ENCODE results near the gene FOXL3.
"Not testable (repeated sequence)": the region's sequence is repeated elsewhere in the genome, so short reads cannot be mapped to it uniquely, and the experiment has no call there.

The FOXL3 gene

DNA sequence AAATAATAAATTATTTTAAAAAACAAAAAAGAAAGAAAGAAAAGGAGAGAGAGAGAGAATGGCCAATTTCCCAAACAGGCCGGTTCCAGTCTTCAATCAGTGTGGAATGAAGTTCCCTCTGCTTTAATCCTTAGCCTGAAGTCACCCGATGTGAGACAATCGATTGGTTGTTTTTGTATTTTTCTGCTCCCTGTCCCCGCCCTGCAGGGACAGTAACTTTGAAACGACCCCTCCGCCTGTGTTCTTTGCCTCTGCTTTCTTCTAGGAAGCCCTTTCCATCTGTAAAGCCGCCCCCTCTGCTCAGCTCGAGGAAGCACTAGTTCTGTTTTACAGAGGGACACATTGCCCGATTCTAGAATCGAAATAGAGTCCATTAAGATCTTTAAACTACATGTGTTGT is 33.4 kb downstream of the FOXL3 start:
- DNase-seq (ENCODE audit: low read depth), result no peak

DNA sequence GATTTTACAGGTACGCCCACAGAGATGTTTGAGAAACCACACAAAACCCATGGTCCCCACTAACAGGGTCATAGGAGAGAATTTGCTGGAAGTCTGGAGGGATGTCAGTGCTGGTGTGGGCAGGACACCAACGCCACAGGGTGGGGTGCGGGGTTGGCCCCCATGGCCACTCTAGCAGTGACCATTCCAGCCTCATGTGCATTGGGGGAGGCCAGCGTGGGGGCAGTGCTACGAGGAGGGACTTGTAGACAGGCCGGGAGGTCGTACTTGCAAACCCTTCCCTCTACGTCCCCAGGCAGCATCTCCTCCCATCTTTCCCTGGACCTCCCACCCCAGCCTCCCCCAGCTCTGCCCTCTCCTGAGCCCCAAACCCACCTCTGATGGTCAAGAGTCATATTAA is 34.0 kb downstream of the FOXL3 start:
- DNase-seq (ENCODE audit: low read depth), result no peak

- DNase-seq (ENCODE audit: low read depth), result no peak
These were observed 35.3 kb downstream of the FOXL3 start for GRCh38 chr7:325051-325798.

DNA sequence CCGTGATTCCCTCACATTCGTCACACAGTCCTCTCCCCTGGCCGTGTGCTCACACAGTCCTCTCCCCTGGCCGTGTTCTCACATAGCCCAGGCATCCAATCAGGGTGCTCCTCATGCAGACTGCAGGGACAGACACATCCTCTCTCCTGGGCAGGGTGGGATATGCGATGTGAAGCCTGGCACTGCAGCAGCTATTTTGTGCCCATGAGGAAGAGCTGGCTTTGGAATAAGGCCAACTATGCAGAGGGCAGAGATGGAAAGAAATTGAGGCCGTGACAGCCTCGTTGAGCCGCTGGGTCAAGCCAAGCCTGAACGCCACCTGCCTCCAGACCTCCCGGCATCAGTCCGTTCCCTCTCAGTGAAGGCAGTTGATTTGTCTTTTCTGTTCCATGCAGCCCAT is 35.8 kb downstream of the FOXL3 start:
- DNase-seq (ENCODE audit: low read depth), result no peak

DNA sequence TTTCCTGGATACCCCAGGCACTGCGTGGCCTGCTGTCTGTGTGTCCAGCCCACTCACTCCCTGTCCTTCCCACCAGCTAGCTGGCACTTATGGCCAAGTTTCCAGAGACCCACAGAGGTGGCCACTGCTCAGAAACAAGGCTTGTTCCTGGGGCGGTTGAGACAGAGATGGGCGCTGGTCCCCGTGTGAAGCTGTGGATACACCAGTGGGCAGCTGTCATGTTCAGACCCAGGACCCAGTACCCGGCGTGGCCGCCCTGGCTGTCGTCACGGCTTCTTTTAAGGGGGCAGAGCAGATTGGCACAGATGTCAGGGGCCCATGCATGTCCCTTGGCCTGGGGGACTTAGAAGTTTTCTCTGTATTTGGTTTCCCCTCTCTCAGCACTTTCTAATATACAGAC is 36.3 kb downstream of the FOXL3 start:
- DNase-seq (ENCODE audit: low read depth), result no peak

- no peak for DNase-seq (ENCODE audit: low read depth)
These were observed 36.9 kb downstream of the FOXL3 start for GRCh38 chr7:326809-327232.

DNA sequence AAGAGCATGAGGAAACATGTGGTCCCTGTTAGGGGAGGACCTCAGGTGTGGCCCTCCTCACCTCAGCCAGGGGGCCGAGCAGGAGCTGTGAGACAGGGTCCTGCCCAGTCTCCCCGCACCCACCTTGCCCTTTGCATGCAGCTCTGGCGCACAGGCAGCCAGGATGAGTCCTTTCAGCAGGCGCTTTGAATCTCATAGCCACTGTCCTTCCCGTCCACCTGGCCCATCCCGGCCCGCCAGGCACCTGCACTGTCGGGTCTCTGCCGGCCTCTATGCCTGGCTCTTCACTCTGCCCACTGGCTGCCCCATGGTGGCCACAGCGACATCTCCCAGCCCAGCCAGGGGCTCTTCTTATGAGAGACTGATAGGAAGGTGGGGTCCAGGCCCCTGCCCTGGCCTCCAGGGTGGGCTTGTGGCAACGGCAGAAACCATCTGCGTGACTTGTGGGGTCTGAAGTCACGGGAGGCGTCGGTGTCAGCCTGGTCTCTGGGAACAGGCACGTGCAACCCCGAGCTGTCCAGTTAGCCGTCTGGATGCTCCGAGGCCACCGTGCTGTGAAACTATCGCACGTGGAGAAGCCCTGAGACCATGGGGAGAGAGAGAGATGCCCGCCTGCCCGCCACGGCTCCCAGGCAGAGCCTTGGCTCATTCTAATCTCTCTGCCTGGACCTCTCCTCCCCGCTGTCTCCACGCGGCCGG is 37.4 kb downstream of the FOXL3 start:
- DNase-seq (ENCODE audit: low read depth), result no peak

- DNase-seq (ENCODE audit: low read depth), result no peak
These were observed 38.2 kb downstream of the FOXL3 start for GRCh38 chr7:327991-328702.

DNA sequence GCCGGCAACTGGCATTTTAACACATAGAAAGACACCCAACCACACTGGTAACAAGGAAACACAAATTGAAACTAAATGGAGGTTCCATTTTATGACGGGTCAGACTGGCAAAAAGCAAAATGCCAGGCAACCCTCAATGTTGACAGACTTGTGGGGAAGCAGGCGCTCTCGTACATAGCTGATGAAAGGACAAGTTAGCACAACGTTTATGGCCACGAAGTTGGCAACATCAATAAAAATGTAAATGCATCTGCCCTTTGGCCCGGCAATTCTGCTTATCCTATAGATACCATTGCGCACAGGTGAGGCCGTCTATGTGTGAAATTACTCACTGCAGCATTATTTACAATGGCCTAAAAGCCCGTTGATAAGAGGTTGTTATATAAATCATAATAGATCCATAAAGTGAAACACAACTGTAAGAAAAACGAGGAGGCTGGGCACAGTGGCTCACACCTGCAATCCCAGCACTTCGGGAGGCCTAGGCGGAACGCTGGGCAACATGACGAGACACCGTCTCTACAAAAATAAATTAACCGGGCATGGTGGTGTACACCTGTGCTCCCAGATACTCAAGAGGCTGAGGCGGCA is 39.8 kb downstream of the FOXL3 start:
- DNase-seq (ENCODE audit: low read depth), result no peak

- DNase-seq (ENCODE audit: low read depth), result no peak
These were observed 40.7 kb downstream of the FOXL3 start for GRCh38 chr7:330511-331230.

- DNase-seq (ENCODE audit: low read depth), result no peak
These were observed 42.1 kb downstream of the FOXL3 start for GRCh38 chr7:332020-332517.

- DNase-seq (ENCODE audit: low read depth), result no peak
These were observed 42.8 kb downstream of the FOXL3 start for GRCh38 chr7:332646-333392.

DNA sequence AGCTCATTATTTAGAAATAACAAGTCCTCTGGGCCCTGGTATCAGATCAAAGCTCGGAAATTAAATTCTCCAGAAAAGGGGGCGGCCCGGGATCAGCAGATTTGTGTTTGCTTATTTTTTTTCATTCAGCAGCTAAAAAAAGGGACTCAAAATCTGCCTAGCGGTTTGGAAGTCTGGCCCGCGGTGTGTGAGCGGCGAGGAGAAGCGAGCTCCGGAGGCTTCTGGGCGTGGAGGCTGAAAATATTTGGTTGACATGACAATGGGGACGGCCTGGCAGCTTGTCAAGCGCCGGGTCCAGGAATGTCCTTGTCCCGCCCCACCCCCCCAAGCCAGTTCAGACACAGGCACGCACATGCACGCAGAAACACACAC is 43.4 kb downstream of the FOXL3 start:
- peak; percentile 8 for DNase-seq (ENCODE audit: low read depth)

DNA sequence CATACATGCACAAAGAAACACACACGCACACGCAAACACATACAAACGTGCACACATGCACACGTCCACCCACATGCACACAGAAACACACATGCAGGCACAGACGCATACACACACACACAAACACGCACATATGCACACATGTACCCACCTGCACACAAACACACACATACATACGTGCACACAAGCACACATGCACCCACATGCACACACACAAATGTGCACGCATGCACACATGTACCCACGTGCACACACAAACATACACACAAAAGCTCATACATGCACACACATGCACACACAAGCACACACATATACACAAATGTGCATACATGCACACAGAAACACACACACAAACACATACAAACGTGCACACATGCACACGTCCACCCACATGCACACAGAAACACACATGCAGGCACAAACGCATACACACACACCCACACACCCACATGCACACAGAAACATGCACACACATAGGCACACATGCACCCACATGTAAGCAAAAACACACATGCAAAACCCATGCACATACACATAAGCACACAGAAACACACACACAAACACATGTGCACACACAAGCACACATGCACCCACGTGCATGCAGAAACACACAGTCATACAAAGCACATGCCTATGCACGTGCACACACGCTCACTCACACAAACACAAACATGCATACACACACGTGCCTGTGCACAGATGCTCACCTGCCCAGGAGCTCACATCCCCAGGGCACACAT is 44.8 kb downstream of the FOXL3 start:
- no peak for DNase-seq (ENCODE audit: low read depth)

DNA sequence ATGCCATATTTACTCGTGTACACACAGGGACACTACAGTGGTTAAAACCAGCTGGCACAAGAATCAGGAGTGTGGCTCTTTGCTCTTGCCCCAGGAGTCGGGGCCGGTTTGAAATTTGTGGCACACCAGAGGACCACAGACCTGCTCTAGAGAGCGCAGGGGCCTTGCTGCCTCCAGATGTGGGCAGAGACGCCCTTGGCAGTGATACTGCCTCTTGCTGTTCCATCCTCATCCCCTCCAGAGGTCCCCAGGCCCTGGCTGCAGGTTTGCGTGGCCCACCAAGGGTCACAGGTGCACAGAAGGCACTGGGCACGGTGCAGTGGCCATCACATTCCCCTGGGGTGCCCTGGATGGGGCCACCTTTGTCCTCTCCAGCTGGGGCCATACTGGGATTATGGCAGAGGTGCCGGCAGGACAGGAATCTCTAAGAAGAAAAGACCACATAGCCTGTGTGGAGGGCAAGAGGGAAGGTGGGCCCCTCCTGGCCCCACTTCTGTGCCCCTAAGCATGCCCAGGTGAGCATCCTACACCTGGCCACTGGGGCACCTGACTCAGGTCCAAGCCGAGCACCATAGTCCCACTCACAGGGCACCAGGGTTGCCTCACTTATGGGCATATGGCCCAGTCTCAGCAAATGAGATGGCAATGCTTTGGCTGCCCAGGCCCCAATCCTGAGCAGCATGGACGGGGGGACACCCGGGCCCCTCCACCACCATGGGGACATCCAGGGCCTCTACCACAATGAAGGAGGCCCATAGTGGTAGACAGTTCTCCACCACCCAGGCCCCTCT is 45.6 kb downstream of the FOXL3 start:
- no peak for DNase-seq (ENCODE audit: low read depth)

DNA sequence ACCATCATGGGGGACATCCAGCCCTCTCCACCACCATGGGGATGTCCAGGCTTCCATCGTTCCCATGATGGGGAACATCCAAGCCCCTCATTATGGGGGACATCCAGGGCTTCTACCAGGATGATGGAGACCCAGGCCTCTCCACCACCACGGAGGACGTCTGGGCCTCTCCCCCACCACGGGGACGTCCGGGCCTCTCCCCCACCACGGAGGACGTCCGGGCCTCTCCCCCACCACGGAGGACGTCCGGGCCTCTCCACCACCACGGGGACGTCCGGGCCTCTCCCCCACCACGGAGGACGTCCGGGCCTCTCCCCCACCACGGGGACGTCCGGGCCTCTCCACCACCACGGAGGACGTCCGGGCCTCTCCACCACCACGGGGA is 46.2 kb downstream of the FOXL3 start:
- not testable (repeated sequence) for DNase-seq (ENCODE audit: low read depth)

DNA sequence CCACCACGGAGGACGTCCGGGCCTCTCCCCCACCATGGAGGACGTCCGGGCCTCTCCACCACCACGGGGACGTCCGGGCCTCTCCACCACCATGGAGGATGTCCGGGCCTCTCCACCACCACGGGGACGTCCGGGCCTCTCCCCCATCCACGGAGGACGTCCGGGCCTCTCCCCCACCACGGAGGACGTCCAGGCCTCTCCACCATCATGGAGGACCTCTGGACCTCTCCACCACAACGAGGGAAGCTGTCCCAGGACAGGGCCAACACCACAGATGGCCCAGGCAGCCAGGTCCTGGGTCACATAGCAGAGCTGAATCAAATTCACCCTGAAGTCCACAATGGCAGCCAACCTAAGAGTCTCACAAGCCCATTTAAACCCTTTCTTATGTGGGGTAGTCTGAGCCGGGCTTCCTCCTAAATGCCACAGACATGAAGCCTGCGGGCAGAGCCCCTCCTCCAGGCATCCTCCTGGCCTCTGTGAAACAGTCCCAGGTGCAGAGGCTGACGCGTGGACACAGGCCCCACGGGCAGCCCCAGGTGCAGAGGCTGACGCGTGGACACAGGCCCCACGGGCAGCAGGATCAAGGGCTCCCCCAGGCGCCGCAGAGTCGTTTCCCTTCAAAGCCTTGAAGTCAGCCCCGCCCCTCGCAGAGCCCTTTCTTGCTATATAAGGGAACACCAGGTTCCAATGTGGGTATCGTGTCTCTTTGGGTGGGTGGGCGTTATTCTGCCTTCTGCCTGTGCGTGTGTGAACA is 47.0 kb downstream of the FOXL3 start:
- no peak for DNase-seq (ENCODE audit: low read depth)

GRCh38 chr7:337567-337951 is 47.6 kb downstream of the FOXL3 start:
- no peak for DNase-seq (ENCODE audit: low read depth)
